HUES64 (cell line): ENCODE results near the gene ZNF648.
"Not testable (repeated sequence)": the region's sequence is repeated elsewhere in the genome, so short reads cannot be mapped to it uniquely, and the experiment has no call there.

Experiments
- H3K27ac ChIP-seq: 2 replicates; pipeline ENCODE4 v1.7.0; 2013; ENCODE audit warnings: low read depth, low read length, inconsistent platforms
- H3K27me3 ChIP-seq: 2 replicates; pipeline ENCODE4 v1.6.1; 2013; ENCODE audit warnings: mild to moderate bottlenecking, low read length; ENCODE audit not compliant: insufficient read depth
- H3K36me3 ChIP-seq: 2 replicates; pipeline ENCODE4 v1.6.1; 2013; ENCODE audit warnings: mild to moderate bottlenecking, low read length; ENCODE audit not compliant: insufficient read depth
- H3K4me1 ChIP-seq: 2 replicates; pipeline ENCODE4 v1.6.1; 2013; ENCODE audit warnings: mild to moderate bottlenecking, low read length, moderate library complexity; ENCODE audit not compliant: insufficient read depth
- H3K4me3 ChIP-seq: 2 replicates; pipeline ENCODE4 v1.5.1; 2013; ENCODE audit warnings: mild to moderate bottlenecking, low read length, moderate library complexity
- H3K9ac ChIP-seq: 2 replicates; pipeline ENCODE4 v1.6.1; 2013; ENCODE audit warnings: mild to moderate bottlenecking, low read depth, low read length
- H3K9me3 ChIP-seq: 2 replicates; pipeline ENCODE4 v1.6.1; 2013; ENCODE audit warnings: low read depth, low read length; ENCODE audit not compliant: insufficient read depth
- WGBS: fragments of 150-250, 120-280 bp; methylation state at CpG from one replicate; pipeline ENCODE4 v1.1.7; 2013; ENCODE audit warnings: missing lambda C conversion rate; 5-methylcytosine and 5-hydroxymethylcytosine counted together

The ZNF648 gene

DNA sequence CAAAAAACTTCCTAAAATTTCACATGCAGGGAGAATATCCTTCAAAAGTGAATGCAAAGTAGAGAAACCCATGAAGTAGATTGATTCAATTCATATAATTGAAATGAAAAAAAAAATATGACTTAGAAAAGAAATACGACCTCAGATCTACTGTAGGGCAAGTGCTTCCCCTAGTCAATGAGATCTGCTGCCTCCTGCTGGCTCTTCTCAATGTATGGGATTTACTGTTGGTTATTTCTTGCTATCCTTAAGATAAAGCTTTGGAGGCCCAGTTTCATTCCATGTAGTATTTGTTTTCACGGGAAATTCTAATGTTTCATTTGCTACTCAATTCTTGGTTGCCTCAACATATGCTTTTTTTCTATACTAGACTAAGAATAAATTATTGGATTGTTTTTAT lies 46.2 kb downstream of the ZNF648 start:
- H3K36me3 ChIP-seq: no peaks in the 10 kb centered on the region
- WGBS: 88% methylated on average over 2 of the region's 2 CpGs

DNA sequence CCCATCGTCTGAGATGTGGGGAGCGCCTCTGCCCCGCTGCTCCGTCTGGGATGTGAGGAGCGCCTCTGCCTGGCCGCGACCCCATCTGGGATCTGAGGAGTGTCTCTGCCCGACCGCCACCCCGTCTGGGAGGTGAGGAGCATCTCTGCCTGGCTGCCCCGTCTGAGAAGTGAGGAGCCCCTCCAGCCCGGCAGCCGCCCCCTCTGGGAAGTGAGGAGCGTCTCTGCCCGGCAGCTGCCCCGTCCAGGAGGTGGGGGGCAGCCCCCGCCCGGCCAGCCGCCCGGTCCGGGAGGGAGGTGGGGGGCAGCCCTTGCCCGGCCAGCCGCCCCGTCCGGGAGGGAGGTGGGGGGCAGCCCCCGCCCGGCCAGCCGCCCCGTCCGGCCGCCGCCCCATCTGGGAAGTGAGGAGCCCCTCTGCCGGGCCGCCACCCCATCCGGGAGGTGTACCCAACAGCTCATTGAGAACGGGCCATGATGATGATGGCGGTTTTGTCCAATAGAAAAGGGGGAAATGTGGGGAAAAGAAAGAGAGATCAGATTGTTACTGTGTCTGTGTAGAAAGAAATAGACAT lies 50.6 kb downstream of the ZNF648 start:
- H3K9me3 ChIP-seq: peaks cover 12% of the 10 kb centered on the region
- not testable (repeated sequence) for H3K4me3 ChIP-seq, H3K27me3 ChIP-seq, H3K36me3 ChIP-seq, H3K4me1 ChIP-seq, H3K9ac ChIP-seq, H3K27ac ChIP-seq
- 96% methylated on average over 37 of the region's 37 CpGs for WGBS

More for the DNA sequence above, 46.2 kb downstream of the ZNF648 start:
- Histone ChIP-seq H3K27ac (no peak overlapping the region), H3K4me1 (no peaks in the 10 kb centered on the region), H3K27me3 (no peaks in the 10 kb centered on the region), H3K9ac (no peak overlapping the region), H3K9me3 (peaks cover 10% of the 10 kb centered on the region), H3K4me3 (no peak overlapping the region)

DNA sequence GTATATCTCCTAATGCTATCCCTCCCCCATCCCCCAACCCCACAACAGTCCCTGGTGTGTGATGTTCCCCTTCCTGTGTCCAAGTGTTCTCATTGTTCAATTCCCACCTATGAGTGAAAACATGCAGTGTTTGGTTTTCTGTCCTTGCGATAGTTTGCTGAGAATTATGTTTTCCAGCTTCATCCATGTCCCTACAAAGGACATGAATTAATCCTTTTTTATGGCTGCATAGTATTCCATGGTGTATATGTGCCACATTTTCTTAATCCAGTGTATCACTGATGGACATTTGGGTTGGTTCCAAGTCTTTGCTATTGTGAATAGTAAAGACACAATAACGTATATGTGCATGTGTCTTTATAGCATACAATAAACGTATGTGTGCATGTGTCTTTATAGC lies 56.1 kb downstream of the ZNF648 start:
- H3K4me3 ChIP-seq, H3K4me1 ChIP-seq, H3K27me3 ChIP-seq, H3K9me3 ChIP-seq, H3K27ac ChIP-seq, H3K9ac ChIP-seq, H3K36me3 ChIP-seq: not testable (repeated sequence)
- 96% methylated on average over 3 of the region's 3 CpGs for WGBS

DNA sequence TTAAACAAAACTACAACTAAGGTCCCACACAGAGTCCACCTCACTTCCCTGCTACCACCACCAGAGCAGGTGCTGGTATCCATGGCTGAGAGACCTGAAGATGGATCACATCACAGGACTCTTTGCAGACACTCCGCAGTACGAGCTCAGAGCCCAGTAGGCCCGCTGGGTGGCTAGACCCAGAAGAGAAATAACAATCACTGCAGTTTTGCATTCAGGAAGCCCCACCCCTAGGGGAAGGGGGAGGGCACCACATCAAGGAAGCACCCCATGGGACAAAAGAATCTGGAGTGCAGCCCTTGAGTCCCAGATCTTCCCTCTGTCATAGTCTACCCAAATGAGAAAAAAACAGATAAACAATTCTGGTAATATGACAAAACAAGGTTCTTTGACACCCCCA lies 56.9 kb downstream of the ZNF648 start:
- H3K9ac ChIP-seq: no peak overlapping the region
- H3K4me3 ChIP-seq: no peak overlapping the region
- H3K4me1 ChIP-seq: no peaks in the 10 kb centered on the region
- H3K36me3 ChIP-seq: no peaks in the 10 kb centered on the region
- H3K9me3 ChIP-seq: 0 out of 2 replicates have a peak, but pooled peaks cover 3% of the 10 kb centered on the region
- 91% methylated on average over 3 of the region's 3 CpGs for WGBS
- H3K27me3 ChIP-seq: no peaks in the 10 kb centered on the region
- H3K27ac ChIP-seq: no peak overlapping the region
